Activated naive CD4-positive, alpha-beta T cell treated with anti-CD3 and anti-CD28 coated beads, Interleukin-2, amount 50 U/mL, for 16 hours (primary cell): ENCODE data around the gene SNAP25.

Experiments
- DNase-seq: peaks from one replicate; pipeline ENCODE4 v3.0.0-alpha.2; 2020

SNAP25 gene

GRCh38 chr20:10306440-10307358, 88.1 kb downstream of the SNAP25 start:
- DNase-seq: no peak

- DNase-seq: no peak
These were observed 88.7 kb downstream of the SNAP25 start for GRCh38 chr20:10307359-10307735.

DNA sequence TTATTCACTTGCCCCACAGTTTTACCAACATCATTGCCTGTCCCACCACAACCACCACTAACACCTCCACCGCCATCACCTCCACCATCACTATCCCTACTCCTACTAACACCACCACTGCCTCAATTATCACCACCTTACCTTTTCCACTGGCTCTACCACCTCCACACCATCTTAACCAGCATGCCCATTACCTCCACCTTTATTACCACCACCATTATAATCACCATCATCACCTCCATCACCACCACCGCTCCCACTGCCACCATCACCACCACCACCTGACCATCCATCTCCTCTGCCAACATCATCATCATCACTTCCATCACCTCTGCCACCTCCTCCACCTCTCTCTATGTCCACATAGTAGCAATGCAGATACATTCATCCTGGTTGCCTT, 90.0 kb downstream of the SNAP25 start:
- no peak for DNase-seq

DNA sequence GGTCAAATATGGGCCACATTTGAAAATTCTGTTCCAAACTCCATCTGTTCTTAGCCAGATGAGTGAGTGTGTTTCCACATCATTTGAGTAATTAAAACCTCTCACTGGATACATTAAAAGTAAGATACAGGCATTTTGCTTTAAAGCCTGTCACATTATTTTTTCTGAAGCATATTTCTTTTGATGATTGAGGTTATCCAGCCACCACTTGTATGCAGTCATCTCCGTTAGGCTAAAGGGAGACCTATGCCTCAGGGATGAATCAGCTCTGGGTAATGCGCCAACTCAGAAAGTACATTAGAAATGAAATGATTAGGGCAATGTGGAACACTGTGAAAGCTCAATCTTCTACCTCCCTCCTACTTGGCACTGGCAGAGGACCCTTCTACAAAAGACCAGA, 90.7 kb downstream of the SNAP25 start:
- no peak for DNase-seq

GRCh38 chr20:10312111-10312510, 93.5 kb downstream of the SNAP25 start:
- no peak for DNase-seq

GRCh38 chr20:10313215-10313614, 94.6 kb downstream of the SNAP25 start:
- DNase-seq: no peak

DNA sequence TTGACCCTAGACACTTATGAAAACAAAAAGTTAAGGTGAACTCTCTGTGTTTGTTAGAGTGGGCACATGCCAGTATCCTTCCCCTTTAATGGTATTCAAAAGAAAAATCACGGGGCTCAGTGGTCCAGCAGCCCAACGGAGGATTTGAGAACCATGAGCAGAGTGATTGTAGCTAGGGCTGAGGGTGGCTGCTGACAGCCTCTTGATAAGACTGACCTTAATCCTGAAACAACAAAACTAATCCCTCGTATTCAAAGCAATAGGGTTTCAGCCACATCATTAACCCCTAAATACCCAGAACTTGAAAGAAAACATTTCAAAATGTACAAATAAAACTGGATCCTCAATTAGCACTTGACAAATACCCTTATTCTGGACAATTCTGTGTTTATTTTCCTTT, 95.1 kb downstream of the SNAP25 start:
- DNase-seq: no peak

DNA sequence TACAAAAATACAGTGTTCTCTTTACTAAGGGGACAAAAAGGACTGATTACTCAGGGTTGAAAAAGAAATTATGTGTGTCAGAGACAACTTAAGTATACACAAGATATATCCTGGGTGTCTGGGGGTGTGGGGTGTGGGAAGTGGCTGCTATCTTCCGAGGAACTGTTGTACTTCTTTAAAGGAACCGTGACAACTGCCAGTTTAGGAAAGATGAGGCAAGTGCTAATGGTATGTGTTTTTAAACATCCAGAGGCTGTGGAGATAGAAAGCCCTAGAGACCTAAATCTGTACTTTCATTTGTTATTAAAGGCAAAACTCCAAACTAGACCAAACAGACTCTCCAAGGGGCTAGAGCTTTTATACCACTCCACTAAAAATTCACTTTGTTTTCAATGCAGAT, 95.6 kb downstream of the SNAP25 start:
- DNase-seq: no peak

DNA sequence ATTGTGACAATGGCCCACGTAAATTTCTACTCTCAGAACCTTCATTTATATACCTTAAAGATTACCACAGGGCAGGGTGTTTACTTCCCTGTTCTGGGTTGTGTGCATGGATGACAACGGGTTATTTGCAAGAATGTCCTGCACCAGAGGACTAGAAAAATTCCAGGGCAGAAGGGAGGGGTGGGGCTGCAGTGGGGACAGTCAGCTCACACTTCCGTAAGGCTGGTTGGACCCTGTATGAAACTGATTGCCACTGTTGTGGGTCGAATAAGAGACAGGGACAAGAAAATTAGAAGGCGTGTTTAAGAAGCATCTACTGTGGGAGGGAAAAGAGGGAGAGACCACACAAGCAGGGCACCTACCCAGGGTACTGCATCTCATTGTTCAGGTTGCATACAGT, 96.5 kb downstream of the SNAP25 start:
- no peak for DNase-seq

DNA sequence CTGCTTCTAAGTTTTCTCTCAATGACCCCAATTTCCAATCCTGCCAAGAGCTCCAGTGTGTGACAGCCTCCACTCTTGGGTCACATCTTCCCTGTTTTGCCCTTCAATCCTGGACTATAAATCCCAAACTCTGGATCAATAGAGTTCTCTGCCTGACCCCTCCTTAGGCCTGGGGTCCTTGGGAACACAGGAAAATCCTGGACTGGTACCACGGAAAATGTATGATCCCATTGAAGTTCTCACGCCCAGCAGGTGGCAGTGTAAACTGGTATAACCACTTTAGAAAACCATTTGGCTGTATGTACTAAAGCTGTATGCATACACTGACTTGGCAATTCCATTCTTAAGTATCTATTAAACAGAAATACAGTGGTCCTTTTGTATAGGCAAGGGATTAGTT, 98.0 kb downstream of the SNAP25 start:
- no peak for DNase-seq

DNA sequence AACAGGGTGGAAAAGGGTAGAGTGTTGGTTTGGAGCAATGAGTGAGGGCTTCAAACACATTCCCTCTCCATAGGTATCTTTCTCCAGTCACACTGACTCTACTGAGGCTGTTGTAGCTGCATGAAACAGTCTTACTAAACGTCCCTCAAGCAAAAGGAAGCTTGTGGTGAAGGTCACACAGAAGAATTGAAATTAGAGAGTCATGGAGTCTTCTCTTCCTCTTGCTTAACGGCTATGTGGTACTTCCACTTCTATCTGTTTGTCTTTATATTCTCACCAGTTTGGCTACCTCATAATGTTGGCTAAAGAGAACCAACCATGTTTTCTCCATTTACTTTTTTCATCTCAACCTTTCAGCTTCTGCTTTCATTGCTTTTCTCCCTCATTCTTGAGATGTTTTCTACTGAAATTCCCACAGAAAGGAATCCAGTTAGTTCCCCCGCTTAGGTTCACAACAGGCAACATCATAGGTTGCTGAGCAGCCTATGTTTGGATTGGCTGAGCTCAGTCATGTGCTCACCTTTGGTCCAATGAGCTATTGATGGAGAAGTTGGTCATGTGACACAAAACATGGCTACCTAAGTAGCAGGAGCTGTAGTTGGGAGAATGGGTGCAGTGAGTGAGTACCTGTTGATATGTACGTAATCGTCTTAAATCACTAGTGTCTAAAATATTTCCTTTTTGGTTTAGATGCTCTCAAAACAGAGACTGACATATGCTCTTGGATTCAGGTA, 99.8 kb downstream of the SNAP25 start:
- DNase-seq: no peak

DNA sequence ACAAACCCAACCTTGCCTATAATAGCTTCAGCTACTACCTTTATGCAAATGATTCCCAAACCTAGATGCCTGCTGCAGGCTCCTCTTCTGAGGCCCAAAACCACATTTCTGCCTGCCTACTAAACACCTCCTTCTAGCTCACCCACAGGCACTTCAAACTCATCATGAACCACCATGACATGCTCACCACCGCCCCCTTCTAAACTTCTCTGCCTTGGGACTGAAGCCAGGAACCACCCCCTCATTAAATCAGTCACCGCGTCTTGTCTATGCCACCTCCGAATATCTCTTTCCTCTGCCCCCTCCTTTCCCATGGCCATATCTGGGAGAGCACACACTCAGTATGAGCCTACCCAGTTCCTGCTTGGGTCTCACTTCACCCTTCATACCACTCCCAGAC, 101.2 kb downstream of the SNAP25 start:
- no peak for DNase-seq

GRCh38 chr20:10321138-10321717, 102.6 kb downstream of the SNAP25 start:
- no peak for DNase-seq

GRCh38 chr20:10322073-10323012, 103.7 kb downstream of the SNAP25 start:
- DNase-seq: no peak

DNA sequence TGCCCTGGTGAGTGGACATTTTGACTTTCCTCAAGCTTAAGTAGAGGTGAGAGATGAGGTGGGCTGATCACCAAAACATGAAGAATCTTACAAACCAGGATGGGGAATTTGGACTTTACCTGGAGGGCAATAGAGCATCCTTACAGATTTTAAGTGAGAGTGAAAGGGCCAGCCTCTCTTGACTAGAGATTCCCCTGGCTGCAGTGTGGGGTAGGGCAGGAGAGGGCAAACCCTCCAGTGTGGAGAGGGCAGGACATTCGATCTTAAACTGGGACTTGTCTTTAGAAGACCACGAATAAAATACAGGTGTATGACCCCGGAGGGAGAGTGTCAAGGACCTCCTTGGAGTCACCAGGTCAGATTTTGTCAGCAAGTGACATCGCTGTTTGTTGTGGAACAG, 105.1 kb downstream of the SNAP25 start:
- DNase-seq: no peak

- no peak for DNase-seq
These were observed 105.7 kb downstream of the SNAP25 start for GRCh38 chr20:10324198-10324847.

DNA sequence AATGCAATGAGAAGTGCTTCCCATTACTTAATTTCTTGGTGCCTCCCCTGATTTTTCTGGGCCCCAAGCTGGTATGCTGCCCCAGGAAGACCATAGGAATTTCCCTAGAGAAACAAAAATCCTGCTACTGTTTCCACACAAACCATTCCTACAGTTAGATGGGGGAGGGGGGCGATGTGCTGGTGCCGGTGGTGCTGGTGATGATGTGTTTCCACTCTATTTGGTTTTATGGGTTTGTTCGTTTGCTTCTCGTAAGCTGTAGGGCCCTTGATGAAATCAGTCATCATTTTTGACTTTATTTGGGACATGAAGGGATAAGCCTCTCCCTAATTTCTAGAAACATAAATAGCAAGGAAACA, 110.2 kb downstream of the SNAP25 start:
- DNase-seq: no peak

DNA sequence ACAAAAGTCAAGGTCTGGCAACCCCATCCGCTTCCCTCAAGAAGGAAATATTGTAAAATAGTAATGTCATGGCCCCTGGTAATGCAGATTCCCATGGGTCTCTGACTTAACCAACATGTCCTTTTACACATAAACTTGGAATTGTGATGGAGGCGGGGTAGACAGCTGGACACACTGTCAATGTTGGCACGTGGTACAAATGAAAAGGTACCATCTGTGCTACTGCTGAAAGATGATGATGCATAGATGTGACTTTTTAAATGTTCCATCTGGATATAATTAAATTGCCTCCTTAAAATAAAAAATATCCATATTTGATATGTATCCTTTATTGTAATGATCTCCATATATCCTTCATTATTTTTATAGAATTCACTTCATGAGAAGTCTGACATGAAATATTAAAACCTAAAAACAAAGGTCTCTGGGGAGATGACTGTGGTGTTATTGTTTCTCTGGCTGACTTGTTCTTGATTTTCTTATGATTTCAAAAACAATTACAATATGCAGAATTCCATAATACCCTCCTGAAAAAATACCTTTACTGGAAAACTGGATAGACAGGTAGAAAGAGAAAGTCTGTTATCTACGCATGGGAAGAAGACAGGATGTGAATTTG, 110.9 kb downstream of the SNAP25 start:
- no peak for DNase-seq

- no peak for DNase-seq
These were observed 111.4 kb downstream of the SNAP25 start for GRCh38 chr20:10330071-10330470.

GRCh38 chr20:10332656-10333415, 114.2 kb downstream of the SNAP25 start:
- DNase-seq: no peak
